Fibroblast of lung (primary cell): ENCODE measurements around the gene GRIK1.

Experiments
- CTCF ChIP-seq, 2 donors: IDR thresholded peaks in 1 of 2; conservative IDR thresholded peaks in 1 of 2; 1 replicate in 1 of 2; 2 replicates in 1 of 2; pipeline ENCODE4 v1.5.1; 2011 to 2012; ENCODE audit warnings: low read length in 2 of 2, control low read depth in 1 of 2, inconsistent platforms in 1 of 2, low read depth in 1 of 2, mild to moderate bottlenecking in 1 of 2
- EZH2 ChIP-seq: IDR thresholded peaks from 2 replicates; pipeline ENCODE4 v1.5.1; 2012; ENCODE audit warnings: low read length, control low read depth, mild to moderate bottlenecking; ENCODE audit errors: missing control alignments

- TF ChIP-seq CTCF (conservative IDR thresholded peaks at IDR 0.05 in 1 of 2, IDR thresholded peaks at IDR 0.05 in 1 of 2; ENCODE audit: low read depth in 1 of 2, low read length in 2 of 2) (no peak), EZH2 (no peak)
Measured at GRCh38 chr21:29741761-29742160, 198.0 kb downstream of the GRIK1 start.
